Progenitor cell of endocrine pancreas (in vitro differentiated cells): Measurements from ENCODE around the gene TRIM71. TPM values are rescaled to one million over a fixed set of nuclear protein-coding genes. Genes with fewer than 3 reads are reported as not detected.
"Not testable (repeated sequence)": the region's sequence is repeated elsewhere in the genome, so short reads cannot be mapped to it uniquely, and the experiment has no call there.

ENCODE experiments used
- DNase-seq: peaks from one replicate; pipeline ENCODE4 v3.0.0; 2021; ENCODE audit warnings: low spot score; ENCODE audit not compliant: unreplicated experiment
- H3K27ac Mint-ChIP-seq: 2 replicates; pipeline ENCODE4 v1.8.0; 2021; ENCODE audit warnings: mild to moderate bottlenecking, moderate library complexity, mixed read lengths
- H3K27me3 Mint-ChIP-seq: 2 replicates; pipeline ENCODE4 v1.8.0; 2021; ENCODE audit warnings: mixed read lengths
- H3K36me3 Mint-ChIP-seq: 2 replicates; pipeline ENCODE4 v1.8.0; 2022; ENCODE audit warnings: mixed read lengths; ENCODE audit not compliant: insufficient read depth
- H3K4me1 Mint-ChIP-seq: 2 replicates; pipeline ENCODE4 v1.8.0; 2021; ENCODE audit warnings: low read depth, mixed read lengths
- H3K4me3 Mint-ChIP-seq: 2 replicates; pipeline ENCODE4 v1.8.0; 2021; ENCODE audit warnings: low read depth, mild to moderate bottlenecking, moderate library complexity, mixed read lengths
- H3K9me3 Mint-ChIP-seq: 2 replicates; pipeline ENCODE4 v1.8.0; 2021; ENCODE audit warnings: low read depth, mixed read lengths
- total RNA-seq: library from RNA; stranded (reverse); gene quantifications from 2 replicates; pipeline ENCODE4 v1.2.1, GENCODE V29; 2021
- TF ChIP-seq, protein P1 (sequence below): fragments of 200-600 bp; sonication (generic); IDR thresholded peaks from one replicate; pipeline ENCODE4 v1.5.0; 2021; ENCODE audit warnings: antibody characterized with exemption, mild to moderate bottlenecking; ENCODE audit not compliant: unreplicated experiment

TRIM71 gene
- total RNA-seq, 1 donor from 2014 or later: 61.3 TPM

DNA sequence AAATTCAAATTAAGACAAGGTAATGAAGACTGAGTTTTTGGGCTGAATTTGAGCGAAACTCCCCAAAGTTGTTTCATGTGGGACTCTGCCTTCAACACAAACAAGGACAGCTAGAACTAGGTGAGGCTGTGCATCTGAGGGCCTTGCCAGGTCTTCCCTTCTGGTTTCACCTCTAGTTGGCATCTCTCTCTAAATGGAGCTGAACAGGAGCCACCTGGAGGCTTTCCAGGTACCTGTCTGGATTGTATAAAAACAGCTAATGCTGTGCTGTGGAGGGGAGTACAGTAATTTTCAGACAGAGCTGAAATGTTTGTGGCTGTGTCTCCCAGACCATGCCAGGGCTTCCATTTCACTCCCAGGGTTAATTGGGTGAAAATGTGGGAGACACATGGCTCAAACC, 27.1 kb downstream of the TRIM71 start:
- Mint-ChIP-seq H3K36me3 (peaks cover 2% of the 10 kb centered on the region), H3K9me3 (no peaks in the 10 kb centered on the region), H3K27ac (peak overlapping the region; percentile 89), H3K4me3 (no peak overlapping the region), H3K27me3 (no peaks in the 10 kb centered on the region), H3K4me1 (peaks cover 72% of the 10 kb centered on the region)
- no peak for DNase-seq
- TF ChIP-seq, protein P1, sequence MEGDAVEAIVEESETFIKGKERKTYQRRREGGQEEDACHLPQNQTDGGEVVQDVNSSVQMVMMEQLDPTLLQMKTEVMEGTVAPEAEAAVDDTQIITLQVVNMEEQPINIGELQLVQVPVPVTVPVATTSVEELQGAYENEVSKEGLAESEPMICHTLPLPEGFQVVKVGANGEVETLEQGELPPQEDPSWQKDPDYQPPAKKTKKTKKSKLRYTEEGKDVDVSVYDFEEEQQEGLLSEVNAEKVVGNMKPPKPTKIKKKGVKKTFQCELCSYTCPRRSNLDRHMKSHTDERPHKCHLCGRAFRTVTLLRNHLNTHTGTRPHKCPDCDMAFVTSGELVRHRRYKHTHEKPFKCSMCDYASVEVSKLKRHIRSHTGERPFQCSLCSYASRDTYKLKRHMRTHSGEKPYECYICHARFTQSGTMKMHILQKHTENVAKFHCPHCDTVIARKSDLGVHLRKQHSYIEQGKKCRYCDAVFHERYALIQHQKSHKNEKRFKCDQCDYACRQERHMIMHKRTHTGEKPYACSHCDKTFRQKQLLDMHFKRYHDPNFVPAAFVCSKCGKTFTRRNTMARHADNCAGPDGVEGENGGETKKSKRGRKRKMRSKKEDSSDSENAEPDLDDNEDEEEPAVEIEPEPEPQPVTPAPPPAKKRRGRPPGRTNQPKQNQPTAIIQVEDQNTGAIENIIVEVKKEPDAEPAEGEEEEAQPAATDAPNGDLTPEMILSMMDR: no peak

DNA sequence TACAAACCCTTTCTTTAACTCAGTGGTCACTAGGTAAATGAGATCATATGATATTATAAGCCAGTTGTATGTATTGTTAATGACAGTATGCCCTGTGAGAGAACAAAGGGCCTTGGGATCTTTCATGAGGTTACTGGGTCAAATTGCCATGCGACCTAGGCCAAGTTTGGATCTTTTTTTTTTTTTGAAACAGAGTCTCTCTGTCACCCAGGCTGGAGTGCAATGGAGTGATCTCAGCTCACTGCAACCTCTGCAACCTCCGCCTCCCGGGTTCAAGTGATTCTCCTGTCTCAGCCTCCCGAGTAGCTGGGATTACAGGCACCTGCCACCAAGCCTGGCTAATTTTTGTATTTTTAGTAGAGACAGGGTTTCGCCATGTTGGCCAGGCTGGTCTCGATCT, 27.7 kb downstream of the TRIM71 start:
- peaks cover 72% of the 10 kb centered on the region for H3K4me1 Mint-ChIP-seq
- not testable (repeated sequence) for H3K36me3 Mint-ChIP-seq, H3K9me3 Mint-ChIP-seq, DNase-seq, H3K4me3 Mint-ChIP-seq, H3K27me3 Mint-ChIP-seq, H3K27ac Mint-ChIP-seq

DNA sequence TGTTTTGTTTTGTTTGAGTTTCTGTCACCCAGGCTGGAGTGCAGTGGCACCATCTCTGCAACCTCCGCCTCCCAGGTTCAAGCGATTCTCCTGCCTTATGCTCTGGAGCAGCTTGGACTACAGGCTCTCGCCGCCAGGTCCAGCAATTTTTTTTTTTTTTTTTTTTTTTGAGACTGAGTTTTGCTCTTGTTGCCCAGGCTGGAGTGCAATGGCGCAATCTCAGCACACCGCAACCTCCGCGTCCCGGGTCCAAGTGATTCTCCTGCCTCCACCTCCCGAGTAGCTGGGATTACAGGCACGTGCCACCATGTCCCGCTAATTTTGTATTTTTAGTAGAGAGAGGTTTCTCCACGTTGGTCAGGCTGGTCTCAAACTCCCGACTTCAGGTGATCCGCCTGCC, 29.2 kb downstream of the TRIM71 start:
- H3K27me3 Mint-ChIP-seq, H3K36me3 Mint-ChIP-seq, H3K4me3 Mint-ChIP-seq, H3K9me3 Mint-ChIP-seq, DNase-seq: not testable (repeated sequence)
- Mint-ChIP-seq H3K4me1 (peaks cover 77% of the 10 kb centered on the region), H3K27ac (peak overlapping the region; percentile 81)

DNA sequence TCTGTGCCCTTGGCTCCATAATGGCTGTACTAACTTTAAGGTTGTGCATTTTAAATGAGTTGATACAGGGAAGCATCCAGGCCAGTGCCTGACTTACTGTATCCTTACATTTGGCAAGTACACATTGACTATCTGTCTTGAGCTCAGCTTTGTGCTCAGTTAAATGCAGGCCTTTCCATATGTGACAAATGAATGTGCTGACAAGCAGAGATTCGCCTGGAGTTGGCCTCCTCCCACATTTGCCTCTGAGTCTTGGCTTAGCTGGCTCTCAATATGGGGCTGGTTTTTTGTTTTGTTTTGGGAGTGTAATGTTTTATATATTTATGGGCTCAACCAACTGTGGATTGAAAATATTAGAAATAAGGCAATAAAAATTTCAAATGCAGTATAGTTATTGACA, 29.7 kb downstream of the TRIM71 start:
- Mint-ChIP-seq H3K27ac (peak overlapping the region; percentile 81), H3K36me3 (peaks cover 2% of the 10 kb centered on the region), H3K4me1 (peaks cover 73% of the 10 kb centered on the region), H3K27me3 (no peaks in the 10 kb centered on the region), H3K9me3 (no peaks in the 10 kb centered on the region), H3K4me3 (no peak overlapping the region)
- TF ChIP-seq, protein P1: no peak
- no peak for DNase-seq

DNA sequence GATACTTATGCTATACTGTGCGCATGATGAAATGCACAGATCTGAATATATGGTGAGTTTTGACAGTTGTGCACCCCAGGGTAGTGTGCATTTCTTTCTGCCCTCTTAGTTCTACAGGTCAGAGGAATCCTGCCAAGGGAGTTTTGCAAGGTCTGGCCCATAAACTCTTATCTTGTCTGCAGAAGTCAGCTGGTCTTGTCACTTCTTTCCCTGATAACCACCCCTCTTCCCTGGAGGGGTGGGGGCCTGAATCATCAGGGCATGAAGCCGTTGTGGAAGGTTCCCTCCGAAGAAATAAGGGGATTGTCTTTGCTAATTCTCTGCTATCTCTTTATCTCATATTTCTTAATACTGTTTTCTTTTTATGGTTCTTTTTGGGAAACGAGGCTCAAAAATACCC, 30.4 kb downstream of the TRIM71 start:
- peak overlapping the region; percentile 62 for H3K27ac Mint-ChIP-seq
- no peaks in the 10 kb centered on the region for H3K9me3 Mint-ChIP-seq
- no peak overlapping the region for H3K4me3 Mint-ChIP-seq
- H3K36me3 Mint-ChIP-seq: peaks cover 2% of the 10 kb centered on the region
- TF ChIP-seq, protein P1: no peak
- no peaks in the 10 kb centered on the region for H3K27me3 Mint-ChIP-seq
- peaks cover 69% of the 10 kb centered on the region for H3K4me1 Mint-ChIP-seq
- DNase-seq: no peak

DNA sequence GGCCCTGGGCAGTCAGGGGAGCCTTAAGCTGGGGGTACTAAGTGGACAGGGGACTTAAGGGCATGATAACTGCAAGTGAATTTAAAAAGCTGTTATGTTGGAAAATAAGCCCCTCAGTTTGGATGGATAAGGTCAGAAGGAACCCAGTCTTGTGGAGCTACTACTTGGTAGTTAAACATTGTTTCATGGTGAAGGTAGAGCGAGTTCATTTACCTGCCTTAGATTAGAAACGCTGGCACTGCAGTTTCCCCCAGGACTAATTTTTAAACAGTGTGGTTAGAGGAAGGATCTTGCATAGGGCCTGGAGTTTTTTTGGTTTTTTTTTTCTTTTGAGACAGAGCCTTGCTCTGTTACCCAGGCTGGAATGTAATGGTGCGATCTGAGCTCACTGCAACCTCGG, 31.2 kb downstream of the TRIM71 start:
- TF ChIP-seq, protein P1: no peak
- peaks cover 63% of the 10 kb centered on the region for H3K4me1 Mint-ChIP-seq
- H3K4me3 Mint-ChIP-seq: peak overlapping the region; percentile 24
- H3K27me3 Mint-ChIP-seq: no peaks in the 10 kb centered on the region
- H3K9me3 Mint-ChIP-seq: no peaks in the 10 kb centered on the region
- H3K27ac Mint-ChIP-seq: peak overlapping the region; percentile 62
- peaks cover 2% of the 10 kb centered on the region for H3K36me3 Mint-ChIP-seq
- DNase-seq: no peak
